Transverse colon (tissue), 4 donors: ENCODE data around the gene PITPNM2. TPM values are rescaled to one million over a fixed set of nuclear protein-coding genes. Genes with fewer than 3 reads are reported as not detected.

Source experiments
- DNase-seq: peaks from one replicate; pipeline ENCODE4 v3.0.0-alpha.2; 2019
- H3K27ac ChIP-seq, 4 donors: fragments of 200-600 bp; sonication (generic); 2 replicates each; pipeline ENCODE4 v1.5.1; 2016 to 2018; ENCODE audit warnings: inconsistent platforms in 4 of 4
- H3K27me3 ChIP-seq: fragments of 200-600 bp; sonication (generic); 2 replicates; pipeline ENCODE4 v1.5.1; 2017; ENCODE audit warnings: inconsistent platforms
- H3K36me3 ChIP-seq, 4 donors: fragments of 200-600 bp; sonication (generic); 2 replicates each; pipeline ENCODE4 v1.5.1; 2017 to 2019; ENCODE audit warnings: inconsistent platforms in 4 of 4
- H3K4me1 ChIP-seq, 4 donors: fragments of 200-600 bp; sonication (generic); 2 replicates each; pipeline ENCODE4 v1.5.1; 2017 to 2020; ENCODE audit warnings: inconsistent platforms in 4 of 4
- H3K4me3 ChIP-seq, 4 donors: fragments of 200-600 bp; sonication (generic); 1 replicate in 1 of 4; 2 replicates in 3 of 4; pipeline versions ENCODE4 v1.5.1 to v1.6.1; 2017 to 2019; ENCODE audit warnings: inconsistent platforms in 4 of 4
- H3K9me3 ChIP-seq, 2 donors: fragments of 200-600 bp; sonication (generic); 2 replicates each; pipeline ENCODE4 v1.5.1; 2017 to 2019; ENCODE audit warnings: inconsistent platforms in 2 of 2
- CTCF ChIP-seq, 5 experiments: fragments of 200-600 bp in 3 of 5; fragments of 450-650 bp in 2 of 5; sonication (generic) in 3 of 5; IDR thresholded peaks; 1 replicate in 2 of 5; 2 replicates in 3 of 5; pipeline ENCODE4 v1.5.1; 2016 to 2017; ENCODE audit warnings: antibody characterized with exemption in 5 of 5, inconsistent platforms in 3 of 5, mild to moderate bottlenecking in 2 of 5, moderate library complexity in 1 of 5
- EP300 ChIP-seq: sonication (generic); formaldehyde crosslinking; IDR thresholded peaks from one replicate; pipeline ENCODE4 v1.6.1; 2017; ENCODE audit warnings: antibody characterized with exemption, low read depth
- POLR2A ChIP-seq: fragments of 450-650 bp; IDR thresholded peaks from one replicate; pipeline ENCODE4 v1.6.1; 2016; ENCODE audit warnings: antibody characterized with exemption, mild to moderate bottlenecking, moderate library complexity
- POLR2AphosphoS5 ChIP-seq, 3 donors: sonication (generic); formaldehyde crosslinking; IDR thresholded peaks; one replicate each; pipeline ENCODE4 v1.6.1; 2016; ENCODE audit warnings: antibody characterized with exemption in 3 of 3
- WGBS, 2 donors: methylation state at CpG; one replicate each; pipeline ENCODE4 v1.1.5; 2018; ENCODE audit warnings: low coverage in 1 of 2; 5-methylcytosine and 5-hydroxymethylcytosine counted together
- in situ Hi-C, 4 donors: fragments of 200-750 bp; cut with MboI; loops; one replicate each; pipeline versions ENCODE4 v1.15.0 to v1.15.1; 2017; ENCODE audit warnings: low sequenced_read_pairs in 3 of 4, low pct_ligation_motif_present in 1 of 4, low pct_unique_long_range_greater_than_20kb in 1 of 4
- intact Hi-C: fragments of 100-400 bp; cut with DNase I; formaldehyde crosslinking; loops from one replicate; pipeline ENCODE4 v1.15.1; 2023; ENCODE audit warnings: low total_unique reads
- total RNA-seq, 4 donors: library from RNA; depleted of rRNA; stranded (reverse); fragments of >200 nt; gene quantifications; one replicate each; pipeline ENCODE4 v1.1.0, GENCODE V29; 2016

PITPNM2 gene
- total RNA-seq, 4 donors from 2014 or later = 10.5 to 19.8 (median 14.3) TPM

GRCh38 chr12:123131879-123132402 lies 18.9 kb downstream of the PITPNM2 start:
- Histone ChIP-seq H3K27me3 (no peaks in the 10 kb centered on the region), H3K36me3 (no peaks in the 10 kb centered on the region), H3K4me3 (no peak overlapping the region), H3K4me1 (peaks cover 20 to 40% (median 30%) of the 10 kb centered on the region in 4 donors), H3K27ac (peak overlapping the region; percentile 70 to 83 (median 81)), H3K9me3 (no peaks in the 10 kb centered on the region)
- peak; percentile 59 for DNase-seq
- in situ Hi-C loops = no loop called here
- intact Hi-C loops = no loop called here
- 20 to 82% methylated on average over 2 to 10 of the region's 12 CpGs for WGBS, 2 donors
- peak in 2 of 3 donors; percentile 52 to 62 for TF ChIP-seq POLR2AphosphoS5 (IDR thresholded peaks at IDR 0.05)
- peak; percentile 44 for TF ChIP-seq POLR2A
- TF ChIP-seq CTCF (IDR thresholded peaks at IDR 0.05) = no peak
- TF ChIP-seq EP300 = peak; percentile 80

GRCh38 chr12:123131291-123131832 lies 19.5 kb downstream of the PITPNM2 start:
- H3K27ac ChIP-seq = peak overlapping the region; percentile 70 to 83 (median 81)
- 85% methylated on average over 4 of the region's 4 CpGs; no CpG with 5 or more reads in 1 of the 2 donors for WGBS, 2 donors
- no peaks in the 10 kb centered on the region for H3K27me3 ChIP-seq
- no peaks in the 10 kb centered on the region for H3K9me3 ChIP-seq
- TF ChIP-seq CTCF (IDR thresholded peaks at IDR 0.05) (no peak), EP300 (no peak)
- no peaks in the 10 kb centered on the region for H3K36me3 ChIP-seq
- peaks cover 21 to 40% (median 30%) of the 10 kb centered on the region in 4 donors for H3K4me1 ChIP-seq
- in situ Hi-C loops (no loop called here), intact Hi-C loops (no loop called here)
- peak; percentile 57 for DNase-seq
- H3K4me3 ChIP-seq = no peak overlapping the region

DNA sequence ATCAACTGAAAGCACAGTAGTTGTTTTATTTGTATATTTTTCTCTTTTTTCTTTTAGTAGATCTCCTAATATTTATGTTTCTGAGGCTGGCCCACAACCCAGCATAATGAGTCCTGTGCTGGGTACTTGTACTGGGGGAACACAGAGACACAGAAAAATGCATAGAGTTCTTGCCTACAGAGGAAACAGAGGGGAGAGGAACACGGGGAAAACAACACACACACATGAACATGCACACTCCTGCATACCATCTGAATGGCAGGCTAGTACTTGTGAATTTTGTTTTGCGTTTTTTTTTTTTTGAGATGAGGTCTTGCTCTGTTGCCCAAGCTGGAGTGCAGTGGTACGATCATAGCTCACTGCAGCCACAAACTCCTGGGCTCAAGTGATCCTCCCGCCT lies 21.3 kb downstream of the PITPNM2 start:
- Histone ChIP-seq H3K4me1 (peaks cover 24 to 42% (median 32%) of the 10 kb centered on the region in 4 donors), H3K9me3 (no peaks in the 10 kb centered on the region), H3K36me3 (no peaks in the 10 kb centered on the region), H3K27ac (peak overlapping the region in 2 of 4 donors; percentile 81 to 83), H3K27me3 (no peaks in the 10 kb centered on the region), H3K4me3 (no peak overlapping the region)
- WGBS, 2 donors = 79 to 86% methylated on average over 4 of the region's 4 CpGs
- TF ChIP-seq POLR2AphosphoS5 (IDR thresholded peaks at IDR 0.05) (no peak), CTCF (IDR thresholded peaks at IDR 0.05) (no peak), POLR2A (no peak), EP300 (no peak)
- intact Hi-C loops (no loop called here), in situ Hi-C loops (no loop called here)
- DNase-seq = no peak

- Histone ChIP-seq H3K4me1 (peaks cover 19 to 31% (median 24%) of the 10 kb centered on the region in 4 donors), H3K27me3 (no peaks in the 10 kb centered on the region), H3K4me3 (no peak overlapping the region), H3K9me3 (no peaks in the 10 kb centered on the region), H3K27ac (peak overlapping the region; percentile 46 to 70 (median 50)), H3K36me3 (no peaks in the 10 kb centered on the region)
- TF ChIP-seq POLR2A = no peak
- no peak for TF ChIP-seq CTCF (IDR thresholded peaks at IDR 0.05)
- TF ChIP-seq POLR2AphosphoS5 (IDR thresholded peaks at IDR 0.05) = no peak
- no peak for TF ChIP-seq EP300
- intact Hi-C loops = no loop called here
- whole genome bisulfite sequencing, 2 donors = 72 to 88% methylated on average over 2 to 6 of the region's 6 CpGs
- in situ Hi-C loops = no loop called here
- no peak for DNase-seq
These were observed 23.8 kb downstream of the PITPNM2 start for GRCh38 chr12:123127182-123127495.
